HepG2 (cell line): Measurements from ENCODE around the gene BAG5. TPM values are rescaled to one million over a fixed set of nuclear protein-coding genes. Genes with fewer than 3 reads are reported as not detected.

Experiments
- ADNP ChIP-seq: sonication (generic); formaldehyde crosslinking; IDR thresholded peaks from 2 replicates; pipeline ENCODE4 v1.4.0; 2020; ENCODE audit warnings: missing genetic modification reagents
- AGO1 ChIP-seq: fragments of 200-400 bp; formaldehyde crosslinking; IDR thresholded peaks from 2 replicates; pipeline ENCODE4 v1.6.1; 2017; ENCODE audit warnings: mild to moderate bottlenecking, low read depth, low read length, moderate library complexity; ENCODE audit not compliant: poor library complexity, severe bottlenecking
- CTCF ChIP-seq: sonication (generic); formaldehyde crosslinking; IDR thresholded peaks from 2 replicates; pipeline ENCODE4 v1.5.0; 2020; ENCODE audit warnings: mild to moderate bottlenecking, missing genetic modification reagents, moderate library complexity
- KMT2B ChIP-seq: IDR thresholded peaks from 2 replicates; pipeline ENCODE4 v1.6.1; 2016; ENCODE audit warnings: missing genetic modification reagents, missing compliant biosample characterization
- NFKB2 ChIP-seq: sonication (generic); formaldehyde crosslinking; IDR thresholded peaks from 2 replicates; pipeline ENCODE4 v1.4.0; 2020; ENCODE audit warnings: missing genetic modification reagents, borderline replicate concordance
- PAF1 ChIP-seq: IDR thresholded peaks from 2 replicates; pipeline ENCODE4 v1.6.1; 2016; ENCODE audit warnings: missing genetic modification reagents, missing compliant biosample characterization
- RBAK ChIP-seq: sonication (generic); formaldehyde crosslinking; IDR thresholded peaks from 2 replicates; pipeline ENCODE4 v1.5.1; 2020; ENCODE audit warnings: mild to moderate bottlenecking, missing genetic modification reagents
- TCF7L2 ChIP-seq: IDR thresholded peaks from 2 replicates; pipeline ENCODE4 v1.6.1; 2011; ENCODE audit warnings: mild to moderate bottlenecking, low read depth, low read length, moderate library complexity
- TGIF2 ChIP-seq: IDR thresholded peaks from 2 replicates; pipeline ENCODE4 v1.6.1; 2016; ENCODE audit warnings: control low read depth, missing compliant biosample characterization
- YEATS2 ChIP-seq: sonication (generic); formaldehyde crosslinking; IDR thresholded peaks from 2 replicates; pipeline ENCODE4 v1.4.0; 2020; ENCODE audit warnings: missing genetic modification reagents, borderline replicate concordance
- ZBTB2 ChIP-seq: sonication (generic); formaldehyde crosslinking; IDR thresholded peaks from 2 replicates; pipeline ENCODE4 v1.8.0; 2022; ENCODE audit warnings: low read depth, missing genetic modification reagents
- ZBTB33 ChIP-seq: sonication (generic); formaldehyde crosslinking; IDR thresholded peaks from 2 replicates; pipeline ENCODE4 v1.4.0; 2020; ENCODE audit warnings: missing genetic modification reagents
- ZBTB7A ChIP-seq: sonication (generic); formaldehyde crosslinking; IDR thresholded peaks from 2 replicates; pipeline ENCODE4 v1.8.0; 2022; ENCODE audit warnings: mild to moderate bottlenecking, missing genetic modification reagents
- ZMYM3 ChIP-seq: sonication (generic); formaldehyde crosslinking; IDR thresholded peaks from 2 replicates; pipeline ENCODE4 v1.5.1; 2020; ENCODE audit warnings: mild to moderate bottlenecking, missing genetic modification reagents
- ZNF256 ChIP-seq: sonication (generic); formaldehyde crosslinking; conservative IDR thresholded peaks from 2 replicates; pipeline ENCODE4 v1.4.0; 2020; ENCODE audit warnings: missing genetic modification reagents
- ZNF709 ChIP-seq: sonication (generic); formaldehyde crosslinking; IDR thresholded peaks from 2 replicates; pipeline ENCODE4 v1.5.0; 2020; ENCODE audit warnings: mild to moderate bottlenecking, missing genetic modification reagents
- ZNF766 ChIP-seq: sonication (generic); formaldehyde crosslinking; IDR thresholded peaks from 2 replicates; pipeline ENCODE4 v1.5.0; 2020; ENCODE audit warnings: missing genetic modification reagents, borderline replicate concordance
- ZNF768 ChIP-seq: sonication (generic); formaldehyde crosslinking; IDR thresholded peaks from 2 replicates; pipeline ENCODE4 v1.4.0; 2020; ENCODE audit warnings: missing genetic modification reagents
- polyA plus RNA-seq, 8 experiments: library from polyadenylated mRNA; depleted of rRNA in 3 of 8; stranded (reverse) in 7 of 8; unstranded in 1 of 8; fragments of >200 nt; fragmentation: Illumina TruSeq in 4 of 8; extraction: Trizol in 4 of 8; gene quantifications; 2 replicates each; pipeline versions ENCODE4 v1.2.1 to v1.2.3, GENCODE V29; 2011 to 2016; ENCODE audit warnings: low read depth in 4 of 8, missing spikeins in 1 of 8, mixed read lengths in 1 of 8; ENCODE audit not compliant: insufficient read depth in 1 of 8
- total RNA-seq, 5 experiments: library from RNA; depleted of rRNA; stranded (reverse); fragments of >200 nt; fragmentation: Illumina TruSeq; extraction: Trizol; gene quantifications; 2 replicates each; pipeline ENCODE4 v1.2.3, GENCODE V29; 2016; ENCODE audit warnings: low read depth in 1 of 5
- TF ChIP-seq, protein P1 (sequence below): sonication (generic); formaldehyde crosslinking; IDR thresholded peaks from 2 replicates; pipeline ENCODE4; 2020; ENCODE audit warnings: missing genetic modification reagents, mild to moderate bottlenecking, borderline replicate concordance

Gene BAG5
- total and polyA plus RNA-seq, 2 of the 13 experiments (the other 11 are each of a cell fraction or from before 2014, with no cell fraction given), result 3.5 to 21.0 TPM

DNA sequence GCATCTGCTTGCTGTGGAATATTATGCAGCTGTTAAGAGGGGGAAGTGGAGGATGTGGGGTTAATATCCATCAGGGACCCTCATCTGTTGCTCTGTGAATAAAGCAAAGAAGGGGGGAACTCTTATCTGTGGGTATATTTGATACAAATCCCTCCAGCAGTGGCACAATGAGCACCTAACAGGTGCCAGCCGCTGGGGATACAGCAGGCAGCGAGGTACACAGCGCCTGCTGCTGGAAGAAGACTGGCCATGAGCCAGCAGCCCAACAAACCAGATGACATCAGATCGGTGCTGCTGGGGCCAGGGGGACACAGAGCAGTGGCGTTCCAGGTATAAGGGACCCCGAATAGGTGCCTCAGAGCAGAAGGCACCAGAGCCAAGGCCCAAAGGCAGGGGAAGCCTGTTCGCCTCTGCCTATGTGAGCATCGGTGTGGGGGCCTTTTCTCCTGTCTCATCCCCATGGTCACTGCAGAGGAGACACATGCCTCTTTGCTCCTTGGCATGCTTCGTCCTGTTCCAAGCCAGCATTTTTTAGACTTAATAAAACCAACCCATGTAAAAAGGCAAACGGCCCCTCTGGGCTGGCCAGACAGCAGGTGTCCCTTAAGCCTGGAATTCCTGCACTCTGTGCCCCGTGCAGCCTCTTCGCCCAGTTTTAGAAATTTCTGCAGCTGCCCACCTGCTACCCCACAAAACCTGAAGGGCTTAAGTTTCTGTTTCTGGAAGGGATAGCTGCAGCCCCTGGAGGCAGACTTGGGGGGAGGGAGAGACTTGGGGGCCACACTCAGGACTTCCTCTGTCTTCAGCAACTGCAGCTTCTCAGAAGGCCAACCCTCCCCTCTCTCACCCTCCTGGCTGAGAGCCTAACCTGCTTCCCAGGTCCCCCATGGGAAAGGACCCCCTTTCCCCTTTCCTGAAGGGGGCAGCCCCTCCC is 38.2 kb downstream of the BAG5 start (continued):
- TF ChIP-seq, protein P1, sequence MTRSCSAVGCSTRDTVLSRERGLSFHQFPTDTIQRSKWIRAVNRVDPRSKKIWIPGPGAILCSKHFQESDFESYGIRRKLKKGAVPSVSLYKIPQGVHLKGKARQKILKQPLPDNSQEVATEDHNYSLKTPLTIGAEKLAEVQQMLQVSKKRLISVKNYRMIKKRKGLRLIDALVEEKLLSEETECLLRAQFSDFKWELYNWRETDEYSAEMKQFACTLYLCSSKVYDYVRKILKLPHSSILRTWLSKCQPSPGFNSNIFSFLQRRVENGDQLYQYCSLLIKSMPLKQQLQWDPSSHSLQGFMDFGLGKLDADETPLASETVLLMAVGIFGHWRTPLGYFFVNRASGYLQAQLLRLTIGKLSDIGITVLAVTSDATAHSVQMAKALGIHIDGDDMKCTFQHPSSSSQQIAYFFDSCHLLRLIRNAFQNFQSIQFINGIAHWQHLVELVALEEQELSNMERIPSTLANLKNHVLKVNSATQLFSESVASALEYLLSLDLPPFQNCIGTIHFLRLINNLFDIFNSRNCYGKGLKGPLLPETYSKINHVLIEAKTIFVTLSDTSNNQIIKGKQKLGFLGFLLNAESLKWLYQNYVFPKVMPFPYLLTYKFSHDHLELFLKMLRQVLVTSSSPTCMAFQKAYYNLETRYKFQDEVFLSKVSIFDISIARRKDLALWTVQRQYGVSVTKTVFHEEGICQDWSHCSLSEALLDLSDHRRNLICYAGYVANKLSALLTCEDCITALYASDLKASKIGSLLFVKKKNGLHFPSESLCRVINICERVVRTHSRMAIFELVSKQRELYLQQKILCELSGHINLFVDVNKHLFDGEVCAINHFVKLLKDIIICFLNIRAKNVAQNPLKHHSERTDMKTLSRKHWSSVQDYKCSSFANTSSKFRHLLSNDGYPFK (CRISPR knock-in tag), result no peak
- TF ChIP-seq ZBTB7A, result no peak
- TF ChIP-seq CTCF, result peak; percentile 50
- TF ChIP-seq ZMYM3 (CRISPR knock-in tag), result 0 out of 2 replicates have a peak, but pooled peaks have one; percentile 28
- TF ChIP-seq TGIF2 (CRISPR knock-in tag), result no peak
- peak; percentile 47 for TF ChIP-seq AGO1
- TF ChIP-seq ZNF766 (CRISPR knock-in tag), result 0 out of 2 replicates have a peak, but pooled peaks have one; percentile 33
- peak; percentile 93 for TF ChIP-seq RBAK (CRISPR knock-in tag)
- 0 out of 2 replicates have a peak, but pooled peaks have one; percentile 11 for TF ChIP-seq KMT2B
- 0 out of 2 replicates have a peak, but pooled peaks have one; percentile 34 for TF ChIP-seq NFKB2
- 0 out of 2 replicates have a peak, but pooled peaks have one; percentile 25 for TF ChIP-seq ADNP (CRISPR knock-in tag)
- peak; percentile 85 for TF ChIP-seq ZBTB33 (CRISPR knock-in tag)
- TF ChIP-seq TCF7L2, result no peak
- TF ChIP-seq ZBTB2 (CRISPR knock-in tag), result no peak
- TF ChIP-seq PAF1, result no peak
- TF ChIP-seq ZNF709 (CRISPR knock-in tag), result no peak
- TF ChIP-seq ZNF768, result peak; percentile 30; the same call in 1 of the 2 replicates
- 0 out of 2 replicates have a peak, but pooled peaks have one; percentile 39 for TF ChIP-seq ZNF256
- no peak for TF ChIP-seq YEATS2 (CRISPR knock-in tag)
